ENCODE data around the gene LARGE1.

The LARGE1 gene

DNA sequence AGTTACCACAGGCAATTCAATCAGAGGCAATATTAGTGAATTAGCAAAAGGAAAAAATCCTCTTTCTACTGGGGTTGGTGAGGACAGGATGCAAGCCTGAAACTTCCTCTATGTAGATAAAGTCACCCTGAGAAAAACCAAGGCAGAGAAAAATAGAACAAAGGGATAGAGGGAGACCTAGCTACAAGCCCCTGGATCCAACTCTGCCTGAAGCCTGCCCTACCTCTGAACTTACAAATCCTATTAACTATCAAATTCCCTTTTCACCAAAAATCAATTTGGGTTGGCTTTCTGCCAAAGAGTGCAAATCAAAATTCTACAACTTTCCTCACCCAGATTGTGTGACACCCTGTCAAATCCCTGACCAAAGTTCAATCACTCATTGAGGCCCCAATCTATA, 161.3 kb downstream of the LARGE1 start:
- peaks cover 8% of the 10 kb centered on the region; the same call in 1 of the 2 replicates for H3K36me3 ChIP-seq

DNA sequence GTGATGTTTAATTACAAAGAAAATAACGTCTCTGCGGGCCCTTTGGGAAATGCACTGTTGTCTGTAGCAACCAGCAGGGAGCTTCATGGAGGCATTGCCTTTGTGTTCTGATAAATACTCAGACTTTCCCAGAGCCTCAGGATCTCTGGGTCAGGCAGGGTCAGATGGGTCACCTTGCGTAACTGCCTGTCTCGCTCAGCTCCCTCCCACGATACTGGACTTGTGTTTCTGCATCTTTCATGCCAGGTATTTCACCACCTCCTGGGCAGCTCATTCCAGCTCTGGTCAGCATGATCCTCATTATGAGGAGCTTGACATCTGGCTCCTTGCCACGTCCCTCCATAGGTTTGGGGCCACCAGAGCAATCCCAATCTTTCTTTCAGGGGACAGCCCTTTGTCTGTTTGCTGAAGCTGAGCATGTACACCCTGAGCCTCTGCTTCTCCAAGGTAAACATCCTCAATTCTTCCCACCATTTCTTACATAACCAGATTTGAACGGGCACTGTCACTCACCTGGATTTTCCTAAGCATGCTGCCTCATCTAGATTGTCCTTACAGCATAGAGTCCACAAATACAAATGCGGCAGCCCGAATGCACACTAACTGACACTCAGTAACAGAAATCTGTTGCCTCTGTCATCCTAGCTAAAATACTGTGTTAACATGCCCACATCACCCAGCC, 162.3 kb downstream of the LARGE1 start:
- Histone ChIP-seq H3K36me3 (peaks cover 15% of the 10 kb centered on the region; the same call in 1 of the 2 replicates), H3K9ac (no peak overlapping the region), H3K9me3 (no peaks in the 10 kb centered on the region), H3K27me3 (no peaks in the 10 kb centered on the region), H3K4me3 (no peak overlapping the region), H3K4me2 (no peak overlapping the region), H3K4me1 (peaks cover 7% of the 10 kb centered on the region), H3K27ac (no peak overlapping the region), H4K20me1 (no peaks in the 10 kb centered on the region)
- no peak for TF ChIP-seq Cebpa-rat (IDR thresholded peaks at IDR 0.05)

More for the DNA sequence above, 161.3 kb downstream of the LARGE1 start:
- Histone ChIP-seq H3K27me3 (no peaks in the 10 kb centered on the region), H3K4me3 (no peak overlapping the region), H3K9me3 (no peaks in the 10 kb centered on the region), H3K27ac (no peak overlapping the region), H4K20me1 (no peaks in the 10 kb centered on the region), H3K9ac (no peak overlapping the region), H3K4me1 (peaks cover 15% of the 10 kb centered on the region), H3K4me2 (no peak overlapping the region)
- TF ChIP-seq Cebpa-rat (IDR thresholded peaks at IDR 0.05), result no peak

DNA sequence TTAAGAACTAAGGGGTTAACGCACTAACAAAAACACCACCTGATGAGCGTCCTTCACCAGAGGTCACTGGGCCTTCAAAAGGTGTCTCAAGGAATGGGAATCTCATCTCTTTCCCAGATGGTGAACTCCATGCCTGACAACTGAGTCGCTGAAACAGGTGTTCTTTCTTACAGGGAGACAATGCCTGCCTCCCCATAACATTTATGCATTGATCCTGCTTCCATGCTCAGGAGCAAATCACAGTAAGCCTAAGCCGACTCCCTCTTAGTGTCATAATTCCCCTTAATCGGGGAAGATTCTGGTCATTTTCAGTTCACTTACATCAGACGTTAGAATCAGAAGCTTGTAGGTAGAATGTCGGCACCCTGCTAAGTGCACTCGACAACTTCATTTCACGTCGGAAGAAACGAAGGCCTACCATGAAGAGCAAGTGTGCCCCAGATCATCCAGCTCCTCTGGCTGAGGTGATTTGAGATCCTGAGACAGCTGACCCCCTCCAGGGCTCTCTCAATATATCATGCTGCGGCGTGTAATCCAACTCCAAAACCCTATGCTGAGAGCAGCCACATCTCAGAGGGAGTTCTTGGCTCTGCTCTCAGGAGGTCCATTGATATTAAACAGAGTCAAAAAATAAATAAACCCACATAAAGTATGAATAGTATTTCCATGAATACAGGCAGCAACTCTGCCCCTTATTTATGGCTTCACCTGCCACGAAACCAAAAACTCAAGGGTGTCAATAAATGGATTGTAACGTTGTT, 163.1 kb downstream of the LARGE1 start:
- H3K4me3 ChIP-seq, result no peak overlapping the region

DNA sequence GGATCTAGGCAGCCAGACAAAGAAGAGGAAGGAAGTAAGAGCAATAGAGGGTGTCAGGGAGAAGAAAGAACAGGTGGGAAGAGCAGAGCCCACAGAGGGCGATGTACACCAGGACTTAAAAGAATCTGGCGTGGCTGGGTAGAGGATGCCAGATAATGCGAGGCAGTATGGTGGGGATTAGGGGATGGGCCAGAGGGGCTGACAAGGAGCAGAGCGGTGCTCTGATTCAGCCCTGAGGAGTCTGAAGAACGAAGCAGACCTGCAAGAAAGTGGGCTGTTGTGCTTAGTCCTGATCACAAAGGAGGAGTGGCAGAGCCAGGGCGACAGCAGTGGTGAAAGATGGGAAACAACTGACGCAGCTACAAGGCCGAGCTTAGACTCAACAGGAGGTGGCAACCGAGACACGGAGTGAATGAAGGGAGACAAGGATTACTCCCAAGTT, 163.7 kb downstream of the LARGE1 start:
- Histone ChIP-seq H3K4me2 (peak overlapping the region; percentile 15; the same call in 1 of the 2 replicates), H3K9me3 (no peaks in the 10 kb centered on the region), H3K36me3 (peaks cover 19% of the 10 kb centered on the region; the same call in 1 of the 2 replicates), H3K27ac (no peak overlapping the region), H3K4me1 (peaks cover 7% of the 10 kb centered on the region), H3K27me3 (no peaks in the 10 kb centered on the region), H3K4me3 (no peak overlapping the region), H4K20me1 (no peaks in the 10 kb centered on the region), H3K9ac (no peak overlapping the region)
- TF ChIP-seq Cebpa-rat (IDR thresholded peaks at IDR 0.05), result no peak

More for the DNA sequence above, 163.1 kb downstream of the LARGE1 start:
- Histone ChIP-seq H3K4me2 (no peak overlapping the region), H3K4me1 (peaks cover 7% of the 10 kb centered on the region), H3K36me3 (peaks cover 19% of the 10 kb centered on the region; the same call in 1 of the 2 replicates), H3K27me3 (no peaks in the 10 kb centered on the region), H3K9ac (no peak overlapping the region), H3K9me3 (no peaks in the 10 kb centered on the region), H4K20me1 (no peaks in the 10 kb centered on the region), H3K27ac (no peak overlapping the region)
- no peak for TF ChIP-seq Cebpa-rat (IDR thresholded peaks at IDR 0.05)

DNA sequence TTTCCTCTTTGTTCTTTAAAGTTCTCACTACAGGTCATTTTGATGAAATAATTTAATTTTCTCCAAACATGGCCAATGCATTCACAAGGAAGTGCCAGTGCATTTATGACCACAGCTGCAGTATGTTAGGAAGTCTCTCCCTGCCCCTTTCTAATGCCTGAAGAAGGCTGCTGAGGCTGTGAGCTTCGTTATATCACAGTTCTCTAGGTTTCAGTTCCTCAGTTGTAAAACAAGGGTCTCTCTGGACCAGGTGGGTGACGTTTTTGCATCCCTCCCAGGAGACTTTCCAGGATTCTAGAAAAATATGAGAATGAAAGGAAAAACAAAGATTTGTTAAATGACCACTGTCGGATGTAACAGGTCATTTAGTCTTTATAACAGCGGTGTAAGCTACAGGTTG, 171.6 kb downstream of the LARGE1 start:
- H3K9me3 ChIP-seq, result no peaks in the 10 kb centered on the region
- H3K4me2 ChIP-seq, result peak overlapping the region; percentile 38; the same call in 1 of the 2 replicates
- no peaks in the 10 kb centered on the region for H3K27me3 ChIP-seq
- H3K36me3 ChIP-seq, result peaks cover 14% of the 10 kb centered on the region; the same call in 1 of the 2 replicates
- H3K4me3 ChIP-seq, result no peak overlapping the region
- H3K27ac ChIP-seq, result no peak overlapping the region
- TF ChIP-seq Cebpa-rat (IDR thresholded peaks at IDR 0.05), result no peak
- peaks cover 14% of the 10 kb centered on the region for H3K4me1 ChIP-seq
- H3K9ac ChIP-seq, result no peak overlapping the region
- no peaks in the 10 kb centered on the region for H4K20me1 ChIP-seq

DNA sequence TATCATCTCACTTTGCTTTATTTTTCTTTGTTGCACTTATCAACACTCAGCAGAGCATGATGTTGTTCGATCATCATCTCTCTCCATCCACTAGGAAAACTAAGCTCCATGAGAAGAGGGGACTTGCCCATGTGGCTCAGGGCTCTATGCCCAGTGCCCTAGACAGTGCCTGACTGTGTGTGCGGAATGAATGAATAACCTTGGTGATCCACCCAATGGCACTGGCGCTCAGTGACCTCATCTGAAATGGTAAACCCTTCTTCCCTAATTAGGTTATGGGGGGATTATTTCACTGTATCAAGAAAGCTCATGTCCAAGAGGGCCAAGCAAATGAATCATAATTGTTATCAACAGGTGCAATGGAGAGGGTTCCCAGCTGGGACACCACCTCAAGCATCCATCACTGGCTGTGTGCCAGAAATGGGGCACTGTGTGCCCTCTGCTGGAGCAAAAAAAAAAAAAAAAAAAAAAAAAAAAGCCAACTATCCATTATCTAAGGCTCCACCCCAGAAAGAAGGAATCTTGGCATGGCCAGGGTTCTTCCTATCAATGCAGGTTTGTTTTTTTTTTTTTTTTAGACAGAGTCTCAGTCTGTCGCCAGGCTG, 172.6 kb downstream of the LARGE1 start:
- Histone ChIP-seq H3K4me3 (no peak overlapping the region), H4K20me1 (no peaks in the 10 kb centered on the region), H3K4me1 (peaks cover 14% of the 10 kb centered on the region), H3K9me3 (no peaks in the 10 kb centered on the region), H3K9ac (no peak overlapping the region), H3K27ac (no peak overlapping the region), H3K27me3 (no peaks in the 10 kb centered on the region), H3K36me3 (peaks cover 7% of the 10 kb centered on the region; the same call in 1 of the 2 replicates), H3K4me2 (no peak overlapping the region)
- TF ChIP-seq Cebpa-rat (IDR thresholded peaks at IDR 0.05), result no peak

DNA sequence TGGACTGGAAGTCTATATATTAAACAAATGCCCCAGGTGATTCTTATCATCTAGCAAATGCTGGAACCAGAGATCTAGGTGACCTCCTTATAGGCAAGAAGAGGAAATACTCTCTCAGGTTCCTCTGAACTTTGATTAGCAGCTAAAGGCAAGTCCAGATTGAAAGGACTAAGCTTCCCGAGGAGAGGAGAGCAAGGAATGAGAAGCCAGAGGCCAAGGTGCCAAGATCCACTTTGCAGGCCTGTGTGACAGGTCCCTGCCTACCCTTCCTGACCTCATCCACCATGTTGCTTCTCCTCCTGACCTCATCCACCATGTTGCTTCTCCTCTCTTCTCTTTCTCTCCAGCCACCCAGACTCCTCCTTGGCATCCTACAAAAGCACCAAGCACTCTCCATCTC, 173.2 kb downstream of the LARGE1 start:
- Histone ChIP-seq H3K4me3 (no peak overlapping the region), H3K9ac (no peak overlapping the region), H3K4me1 (peaks cover 14% of the 10 kb centered on the region), H3K27ac (no peak overlapping the region), H3K4me2 (no peak overlapping the region), H3K27me3 (no peaks in the 10 kb centered on the region), H4K20me1 (no peaks in the 10 kb centered on the region), H3K9me3 (no peaks in the 10 kb centered on the region), H3K36me3 (0 out of 2 replicates have a peak, but pooled peaks cover 4% of the 10 kb centered on the region)
- no peak for TF ChIP-seq Cebpa-rat (IDR thresholded peaks at IDR 0.05)

DNA sequence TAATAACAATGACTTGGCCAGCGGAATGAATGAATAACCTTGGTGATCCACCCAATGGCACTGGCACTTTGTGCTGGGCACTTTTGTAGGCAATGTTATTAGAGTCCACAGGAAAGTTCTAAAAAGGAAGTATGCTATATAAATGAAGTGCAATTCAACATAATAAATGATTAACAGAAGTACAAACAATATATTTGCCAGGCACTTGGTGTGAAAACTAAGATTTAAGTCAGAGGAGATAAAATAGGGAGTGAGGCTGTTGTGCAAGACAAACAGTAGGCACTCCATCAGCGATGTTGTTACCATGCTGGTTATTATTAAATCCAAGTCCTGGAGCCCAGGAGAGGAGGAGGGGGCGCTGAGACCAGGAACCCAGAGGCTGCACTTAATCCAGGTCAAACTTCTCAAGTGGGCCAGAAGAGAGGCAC, 173.8 kb downstream of the LARGE1 start:
- TF ChIP-seq Cebpa-rat (IDR thresholded peaks at IDR 0.05), result no peak
- H3K36me3 ChIP-seq, result 0 out of 2 replicates have a peak, but pooled peaks cover 4% of the 10 kb centered on the region
- no peaks in the 10 kb centered on the region for H4K20me1 ChIP-seq
- no peaks in the 10 kb centered on the region for H3K27me3 ChIP-seq
- no peak overlapping the region for H3K9ac ChIP-seq
- no peak overlapping the region for H3K4me2 ChIP-seq
- H3K4me1 ChIP-seq, result peaks cover 14% of the 10 kb centered on the region
- H3K27ac ChIP-seq, result no peak overlapping the region
- no peak overlapping the region for H3K4me3 ChIP-seq
- no peaks in the 10 kb centered on the region for H3K9me3 ChIP-seq

DNA sequence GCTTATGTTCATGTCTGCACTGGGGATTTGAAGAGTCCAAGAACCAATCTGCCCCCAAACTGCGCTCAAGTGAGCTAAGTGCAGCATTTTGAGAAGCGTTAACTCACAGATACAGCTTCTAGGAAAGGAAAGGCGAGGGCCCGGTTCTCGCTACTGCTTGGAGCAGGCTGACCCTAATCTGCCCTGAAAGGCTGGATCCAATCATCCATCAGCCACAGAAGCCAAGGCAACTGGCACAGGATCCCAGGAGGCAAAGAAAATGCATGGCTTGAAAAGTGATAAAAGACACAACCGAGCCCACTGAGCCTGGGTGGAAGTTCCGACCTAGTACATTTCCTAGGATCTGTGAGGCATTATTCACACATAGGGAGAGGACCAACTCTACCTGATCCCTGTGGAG, 174.8 kb downstream of the LARGE1 start:
- no peak overlapping the region for H3K9ac ChIP-seq
- no peaks in the 10 kb centered on the region for H3K27me3 ChIP-seq
- no peak for TF ChIP-seq Cebpa-rat (IDR thresholded peaks at IDR 0.05)
- no peak overlapping the region for H3K27ac ChIP-seq
- H3K4me1 ChIP-seq, result peaks cover 19% of the 10 kb centered on the region
- H4K20me1 ChIP-seq, result 0 out of 2 replicates have a peak, but pooled peaks cover 3% of the 10 kb centered on the region
- H3K36me3 ChIP-seq, result 0 out of 2 replicates have a peak, but pooled peaks cover 4% of the 10 kb centered on the region
- H3K4me2 ChIP-seq, result no peak overlapping the region
- H3K9me3 ChIP-seq, result no peaks in the 10 kb centered on the region
- H3K4me3 ChIP-seq, result no peak overlapping the region
